HG03558 (cell line): Measurements from ENCODE around the gene STK32B.

Source experiments
- ATAC-seq: cut with Tn5 transposase; IDR thresholded peaks from one replicate; pipeline ENCODE4 v1.9.1; 2021; ENCODE audit warnings: moderate number of reproducible peaks; ENCODE audit not compliant: unreplicated experiment; ENCODE audit errors: extremely low read depth

The STK32B gene

DNA sequence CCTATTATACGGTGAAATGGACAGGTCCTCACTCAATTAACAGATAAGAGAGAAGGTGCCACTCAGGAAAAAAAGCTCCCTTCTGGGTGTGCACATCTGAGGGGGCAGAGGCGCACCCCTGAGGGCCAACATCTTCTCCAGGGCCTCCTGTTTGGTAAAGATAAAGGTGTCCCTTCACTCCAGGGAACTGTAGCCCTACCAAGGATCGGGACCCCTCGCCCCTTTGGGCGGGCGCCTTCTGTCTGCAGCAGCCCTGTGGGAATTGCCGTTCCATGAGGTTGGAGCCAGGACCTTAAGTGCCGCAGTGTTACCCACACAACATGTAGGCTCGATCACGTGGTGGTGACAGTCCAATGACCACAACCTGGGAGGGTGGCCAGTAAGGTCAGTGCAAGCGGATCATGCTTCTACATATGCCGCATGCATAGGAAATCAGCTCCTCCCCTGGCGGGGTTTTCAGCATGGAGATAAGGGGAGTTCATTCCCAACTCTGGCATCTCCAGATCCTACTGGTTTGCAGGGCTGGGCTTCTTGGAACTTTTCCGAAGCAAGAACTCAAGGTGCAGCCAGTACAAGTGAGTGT lies 403.8 kb downstream of the STK32B start:
- no peak for ATAC-seq

DNA sequence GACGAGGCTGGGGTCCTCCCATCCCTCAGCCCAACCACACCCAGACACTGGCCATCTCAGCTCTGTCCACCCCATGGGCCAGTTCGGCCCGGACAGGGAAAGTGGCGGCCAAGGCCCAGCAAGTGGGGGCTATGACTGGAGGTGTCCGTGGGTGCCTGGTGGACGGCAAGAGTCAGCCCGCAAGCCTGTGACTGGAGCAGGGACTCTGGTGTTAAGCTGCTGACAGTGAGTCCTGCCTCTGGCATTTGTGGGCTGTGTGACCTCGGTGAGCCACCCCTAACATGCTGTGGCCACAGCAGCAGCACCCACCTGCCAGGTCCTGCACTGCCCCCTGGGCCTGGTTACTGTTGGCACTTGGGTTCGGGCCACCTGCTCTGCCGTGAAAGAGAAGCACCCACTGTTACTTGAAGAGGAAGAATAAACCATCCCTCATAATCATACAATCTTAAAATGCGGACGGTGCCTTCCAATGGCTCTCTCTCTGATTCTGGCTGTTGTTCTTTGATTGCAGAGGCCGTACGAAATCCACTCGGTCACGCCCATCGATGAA lies 405.1 kb downstream of the STK32B start:
- no peak for ATAC-seq

DNA sequence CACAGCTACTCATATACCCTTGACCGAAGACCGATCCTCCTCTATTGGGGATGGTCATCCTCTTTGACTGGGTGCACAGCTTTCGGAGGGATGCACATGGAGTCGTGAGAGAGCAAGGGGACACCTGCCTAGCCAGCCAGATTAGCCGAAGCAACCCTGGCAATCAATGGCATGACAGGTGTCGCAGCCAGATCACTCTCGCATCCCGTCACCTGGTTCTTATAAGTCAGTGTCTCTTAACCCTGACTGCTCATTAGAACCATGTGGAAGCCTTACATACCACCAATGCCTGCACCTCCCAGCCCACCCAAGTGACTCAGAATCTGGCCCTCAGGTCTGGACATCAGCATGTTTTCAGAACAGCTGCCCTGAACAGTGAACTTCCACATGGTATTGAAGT lies 407.4 kb downstream of the STK32B start:
- ATAC-seq: no peak

DNA sequence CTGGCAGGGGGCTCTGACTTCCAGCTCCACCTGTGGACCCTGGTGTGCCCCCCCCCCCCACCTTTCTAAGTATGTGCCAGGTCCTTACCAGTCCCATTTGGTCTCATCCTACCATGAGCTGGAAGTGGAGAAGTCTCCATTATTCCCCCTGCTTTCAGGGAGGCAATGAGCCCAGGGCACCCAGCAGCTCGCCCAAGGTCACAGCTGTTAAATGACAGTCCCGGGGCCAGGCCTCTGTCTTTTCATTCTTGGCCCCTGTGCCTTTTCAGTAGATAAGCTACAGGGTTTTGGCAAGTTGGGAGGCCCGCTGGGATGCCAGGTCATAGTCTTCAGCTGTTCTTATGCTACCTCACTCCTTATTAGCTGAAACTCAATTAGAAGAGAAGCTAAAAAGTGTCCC lies 408.0 kb downstream of the STK32B start:
- ATAC-seq: no peak

DNA sequence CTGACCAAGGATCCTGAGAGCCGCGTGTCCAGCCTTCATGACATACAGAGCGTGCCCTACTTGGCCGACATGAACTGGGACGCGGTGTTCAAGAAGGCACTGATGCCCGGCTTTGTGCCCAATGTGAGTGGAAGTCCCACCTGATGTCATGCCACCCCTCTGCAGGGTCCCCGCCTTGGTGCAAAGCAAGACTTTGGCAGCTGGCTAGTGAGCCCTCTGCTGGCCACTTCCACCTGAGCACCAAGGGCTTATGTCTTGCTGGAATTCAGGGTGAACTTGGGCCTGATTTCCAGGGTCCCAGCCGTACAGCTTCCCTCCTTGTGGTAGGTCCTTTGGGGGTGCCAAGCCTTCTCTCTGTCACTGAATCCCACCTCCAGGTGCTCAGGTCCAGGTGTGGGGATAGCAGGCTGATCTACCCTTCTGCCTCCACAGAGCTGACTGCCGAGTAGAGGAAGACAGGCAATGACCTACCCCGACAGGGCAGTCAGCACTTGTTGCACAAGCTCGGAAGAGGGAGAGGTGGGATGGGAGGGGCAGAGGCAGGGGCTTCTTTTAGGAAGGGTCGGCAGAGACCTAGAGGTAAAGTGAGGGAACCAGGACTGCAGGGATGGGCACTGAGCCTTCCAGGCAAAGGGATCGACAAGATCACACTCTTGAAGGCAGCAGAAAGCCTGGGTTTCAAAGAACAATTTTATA lies 409.0 kb downstream of the STK32B start:
- no peak for ATAC-seq

DNA sequence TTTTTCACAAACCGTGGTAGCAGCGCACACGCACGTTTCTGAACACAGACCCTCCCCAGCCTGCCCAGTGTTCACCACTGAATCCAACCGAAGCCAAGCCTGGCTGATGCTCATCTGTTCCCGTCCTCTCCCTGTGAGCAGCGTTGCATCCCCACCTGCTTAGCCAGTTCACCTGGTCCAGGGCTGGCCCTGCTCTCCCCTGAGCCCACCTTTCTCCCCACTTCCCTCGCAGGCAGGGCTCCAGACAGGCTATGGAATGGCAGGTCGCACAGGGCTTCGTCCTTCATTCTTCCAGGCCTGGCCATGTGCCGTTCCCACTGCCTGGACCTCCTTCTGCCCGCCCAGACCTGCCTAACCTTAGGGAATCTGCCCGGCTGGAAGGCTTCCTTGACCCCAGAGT lies 410.2 kb downstream of the STK32B start:
- ATAC-seq: no peak

DNA sequence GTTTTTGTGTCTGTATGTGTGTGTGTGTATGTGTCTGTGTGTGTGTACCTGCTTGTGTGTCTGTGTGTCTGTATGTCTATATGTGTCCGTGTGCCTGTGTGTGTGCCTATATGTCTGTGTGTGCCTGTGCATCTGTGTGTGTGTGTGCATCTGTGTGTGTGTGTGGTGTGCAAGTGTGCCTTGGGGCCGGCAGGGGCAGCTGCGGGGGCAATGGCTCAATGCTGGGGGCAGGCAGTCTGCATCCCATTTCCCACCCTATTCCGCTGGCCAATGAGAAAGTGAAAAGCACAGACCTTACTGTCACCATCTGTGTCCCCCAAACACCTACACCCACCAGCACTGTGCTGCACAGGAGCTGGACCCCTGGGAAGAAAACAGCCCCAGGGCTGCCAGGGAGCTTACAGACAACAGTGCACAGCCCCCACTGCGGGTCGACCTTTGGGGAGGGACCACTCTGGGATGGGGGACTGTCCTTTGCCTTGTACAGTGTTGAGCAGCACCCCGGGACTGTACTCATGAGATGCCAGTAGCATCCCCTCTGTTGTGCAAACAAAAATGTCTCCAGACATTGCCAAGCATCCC lies 411.1 kb downstream of the STK32B start:
- no peak for ATAC-seq

DNA sequence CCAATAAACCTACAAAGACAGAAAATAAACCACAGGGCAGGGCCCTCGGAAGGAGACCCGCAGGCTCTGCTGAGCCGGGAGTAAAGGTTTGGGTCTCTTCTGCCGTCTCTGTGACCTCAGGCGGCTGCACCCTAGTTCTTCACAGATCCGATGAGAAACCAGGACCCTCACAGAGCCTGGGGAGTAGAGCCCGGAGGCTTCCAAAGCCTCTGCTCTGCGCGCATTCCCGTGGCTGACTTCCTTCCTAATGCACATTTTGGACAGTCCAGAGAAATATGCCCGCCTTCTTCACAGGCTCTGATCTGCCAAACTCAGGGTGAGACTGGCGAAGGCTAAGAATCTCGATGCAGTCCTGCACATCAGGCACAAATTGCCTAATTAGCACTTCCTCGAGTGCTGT lies 411.6 kb downstream of the STK32B start:
- no peak for ATAC-seq

DNA sequence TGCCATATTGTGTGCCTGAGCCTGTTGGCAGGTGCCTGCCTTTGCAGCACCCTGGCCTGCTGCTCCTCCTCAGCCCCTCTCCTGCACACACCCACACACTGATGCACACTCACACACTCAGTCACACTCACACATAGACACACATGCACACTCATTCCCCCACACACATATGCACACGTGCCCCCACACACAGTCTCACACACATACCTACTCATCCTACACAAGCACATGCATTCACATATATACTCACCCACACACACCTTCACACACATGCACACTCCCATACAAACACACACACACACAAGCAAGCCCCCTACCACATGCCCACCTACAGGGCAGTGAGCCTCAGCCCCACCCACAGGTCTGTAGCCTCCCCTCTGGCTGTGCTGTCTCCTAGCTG lies 412.1 kb downstream of the STK32B start:
- no peak for ATAC-seq

DNA sequence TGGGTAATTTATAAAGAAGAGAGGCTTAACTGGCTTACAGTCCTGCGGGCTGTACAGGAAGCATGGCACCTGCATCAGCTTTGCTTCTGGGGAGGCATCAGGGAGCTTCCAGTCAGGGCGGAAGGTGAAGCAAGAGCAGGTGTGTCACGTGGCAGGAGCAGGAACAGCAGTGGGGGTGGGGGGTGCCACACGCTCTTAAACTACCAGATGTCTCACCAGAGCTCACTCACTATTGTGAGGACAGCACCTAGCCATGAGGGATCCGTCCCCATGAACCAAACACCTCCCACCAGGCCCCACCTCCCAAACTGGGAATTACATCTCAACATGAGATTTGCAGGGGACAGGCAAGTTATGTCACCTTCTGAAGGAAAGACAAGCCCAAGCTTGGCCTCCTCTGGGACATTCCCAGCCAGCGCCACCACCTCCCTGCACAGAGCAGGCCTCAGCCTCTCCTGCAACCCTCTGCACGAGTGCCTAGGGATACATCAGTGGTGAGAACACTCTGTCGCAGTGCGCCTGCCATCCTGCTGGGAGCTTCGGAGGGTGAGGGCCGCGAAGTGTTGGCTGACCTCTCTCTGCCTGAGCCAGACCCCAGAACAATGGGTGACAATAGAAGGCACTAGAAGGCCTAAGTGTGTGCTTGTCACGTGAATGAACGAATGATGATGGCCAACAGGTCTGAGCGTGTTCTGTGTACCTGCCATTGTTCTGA lies 412.8 kb downstream of the STK32B start:
- no peak for ATAC-seq

DNA sequence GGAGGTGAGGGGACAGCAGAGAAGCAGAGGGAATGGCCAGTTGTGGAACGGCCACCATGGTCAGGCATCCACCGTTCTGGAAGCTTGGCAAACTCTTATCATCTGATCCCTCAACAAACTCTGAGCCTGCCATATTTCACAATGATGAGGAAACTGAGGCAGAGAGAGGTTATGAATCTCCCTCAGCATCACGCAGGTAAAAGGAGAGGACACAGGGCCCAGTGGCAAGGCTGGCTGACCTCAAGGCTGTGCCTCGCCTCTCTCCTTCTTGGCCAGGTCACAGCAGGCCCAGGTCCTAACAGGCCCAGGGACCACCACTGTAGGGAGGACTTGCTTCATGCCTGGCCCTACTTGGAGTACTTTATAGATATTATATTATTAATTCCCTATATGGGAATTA lies 414.2 kb downstream of the STK32B start:
- ATAC-seq: no peak

DNA sequence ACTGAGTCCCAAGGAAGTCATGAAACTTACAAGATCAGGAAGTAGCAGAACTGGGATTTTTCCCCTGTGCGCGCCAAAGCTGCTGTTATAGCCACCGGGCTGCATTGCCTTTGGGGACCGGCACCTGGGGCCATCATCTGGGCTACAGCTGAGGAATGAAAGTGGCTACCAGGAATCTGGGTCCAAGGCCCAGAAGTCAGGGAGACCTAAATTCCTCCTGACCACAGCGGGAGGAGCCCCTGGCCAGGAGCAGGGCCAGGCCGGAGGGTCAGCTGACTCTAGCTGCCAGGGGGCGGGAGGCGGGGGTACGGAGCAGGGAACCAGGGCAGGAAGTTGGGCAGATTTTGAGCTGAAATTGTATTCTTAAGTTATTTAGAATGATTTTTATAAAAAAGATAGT lies 414.7 kb downstream of the STK32B start:
- no peak for ATAC-seq

DNA sequence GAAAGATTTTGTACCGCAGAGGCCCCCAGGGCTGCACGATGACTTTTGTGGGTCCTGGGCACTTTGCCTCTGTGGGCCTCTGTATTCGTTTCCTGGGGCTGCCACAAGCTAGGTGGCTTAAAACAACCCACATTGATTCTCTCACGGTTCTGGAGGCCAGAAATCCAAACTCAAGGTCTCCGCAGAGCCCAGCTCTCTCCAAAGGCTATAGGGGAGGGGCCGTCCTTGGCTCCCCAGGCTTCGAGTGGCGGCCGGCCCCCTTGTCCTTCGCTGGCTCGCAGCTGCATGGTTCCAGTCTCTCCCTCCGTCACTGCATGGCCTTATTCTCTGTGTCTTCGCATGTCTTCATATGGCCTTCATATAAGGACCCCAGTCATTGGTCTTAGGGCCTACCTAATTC lies 415.8 kb downstream of the STK32B start:
- ATAC-seq: no peak

DNA sequence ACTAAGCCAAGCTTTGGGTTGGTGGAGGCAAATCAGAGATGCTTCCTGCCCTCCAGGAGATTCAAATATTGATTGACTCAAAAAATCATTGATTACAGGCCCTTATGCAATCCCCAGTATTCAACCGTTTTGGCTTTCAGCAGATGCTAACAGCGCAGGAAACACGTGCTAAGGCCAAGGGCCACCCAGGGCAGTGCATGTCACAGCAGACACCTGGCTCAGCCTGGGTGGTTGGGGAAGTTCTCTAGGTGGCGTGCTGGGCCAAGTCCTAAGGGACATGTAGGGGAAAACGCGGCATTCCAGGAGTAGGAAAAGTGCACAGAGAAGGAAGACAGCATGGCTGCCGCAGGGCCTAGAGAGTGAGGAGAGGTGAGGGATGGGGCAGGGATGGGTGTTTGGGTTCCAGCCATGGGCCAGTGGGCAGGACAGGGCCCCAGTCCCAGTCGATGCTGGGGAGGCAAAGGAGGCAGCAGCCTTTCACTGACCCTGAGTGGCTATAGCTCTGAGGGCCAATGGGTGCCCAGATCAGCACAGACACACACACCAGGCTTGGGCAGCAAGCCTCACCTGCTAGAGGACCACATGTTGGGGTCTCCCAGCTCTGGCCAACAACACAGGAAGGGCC lies 418.0 kb downstream of the STK32B start:
- ATAC-seq: no peak

DNA sequence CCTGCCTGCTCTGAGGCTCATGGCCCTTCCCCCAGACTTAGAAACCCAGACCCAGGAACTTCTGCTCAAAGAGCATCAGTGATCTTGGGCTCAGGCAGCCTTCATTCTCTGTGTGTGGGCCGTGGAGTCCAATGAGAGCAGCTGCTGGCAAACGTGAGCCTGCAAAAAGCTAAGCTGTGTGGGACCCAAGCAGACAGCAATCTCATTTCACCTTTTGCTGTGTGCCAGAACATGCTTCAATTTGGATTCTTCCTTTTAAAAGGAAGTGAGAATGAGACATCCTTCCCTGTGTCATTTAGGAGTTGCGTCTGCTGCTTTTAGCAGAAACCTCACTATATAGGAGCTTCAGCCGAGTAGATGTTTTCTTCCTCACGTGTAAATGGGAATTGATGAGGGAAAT lies 418.6 kb downstream of the STK32B start:
- no peak for ATAC-seq

DNA sequence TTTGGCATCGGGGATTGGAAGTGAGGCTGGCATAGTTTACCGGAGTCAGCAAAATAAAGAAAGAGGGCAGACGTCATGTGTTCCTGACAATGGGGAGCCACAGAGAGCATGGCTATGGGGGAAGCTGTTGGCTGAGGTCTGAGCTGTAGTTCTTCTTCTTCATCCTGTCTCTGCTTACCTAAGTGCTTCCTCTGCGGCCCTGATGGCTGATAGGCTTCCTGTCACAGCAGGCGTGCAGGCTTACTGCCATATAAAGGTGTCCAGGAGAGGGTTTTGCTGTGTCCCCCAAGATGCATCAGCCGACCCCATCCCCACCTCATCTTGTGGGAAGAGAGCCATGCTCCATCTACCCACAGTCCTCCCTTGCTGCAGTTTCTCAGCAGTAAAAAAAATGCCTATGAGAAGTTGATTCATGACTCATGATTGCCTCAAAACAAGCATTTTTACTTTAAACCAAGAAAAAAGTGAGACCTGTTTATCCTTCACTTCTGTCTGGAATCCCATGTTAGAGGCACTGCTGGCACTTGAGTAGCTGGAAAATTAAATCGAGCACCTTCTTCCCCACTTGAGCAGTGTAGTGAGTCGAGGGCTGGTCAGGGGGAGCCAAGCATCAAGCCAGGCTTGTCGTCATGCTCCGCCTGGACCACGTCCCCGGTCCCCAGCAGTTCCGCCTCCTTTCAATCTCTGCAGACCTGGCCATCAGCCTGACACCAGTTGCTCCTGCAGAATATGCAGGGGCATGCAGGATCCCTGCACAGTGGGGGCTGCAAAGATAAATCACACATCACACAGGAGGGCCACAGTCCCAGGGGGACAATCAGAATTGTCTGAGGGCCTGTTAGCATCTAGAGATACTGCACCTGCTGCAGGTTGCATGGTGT lies 419.3 kb downstream of the STK32B start:
- ATAC-seq: no peak

DNA sequence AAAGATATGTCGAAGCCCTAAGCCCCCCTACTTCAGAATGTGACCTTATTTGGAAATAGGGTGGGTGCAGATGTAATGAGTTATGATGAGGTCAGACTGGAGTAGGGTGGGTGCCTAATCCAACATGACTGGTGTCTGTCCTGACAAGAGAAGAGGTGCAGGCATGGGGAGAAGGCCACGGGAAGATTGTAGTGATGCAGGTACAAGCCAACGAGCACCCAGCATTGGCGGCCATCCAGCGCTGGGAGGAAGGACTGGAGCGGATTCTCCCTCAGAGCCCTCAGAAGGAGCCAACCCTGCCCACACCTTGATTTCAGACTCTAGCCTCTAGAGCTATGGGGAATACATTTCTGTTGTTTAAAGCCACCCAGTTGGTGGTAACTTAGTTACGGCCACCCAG lies 419.9 kb downstream of the STK32B start:
- no peak for ATAC-seq

DNA sequence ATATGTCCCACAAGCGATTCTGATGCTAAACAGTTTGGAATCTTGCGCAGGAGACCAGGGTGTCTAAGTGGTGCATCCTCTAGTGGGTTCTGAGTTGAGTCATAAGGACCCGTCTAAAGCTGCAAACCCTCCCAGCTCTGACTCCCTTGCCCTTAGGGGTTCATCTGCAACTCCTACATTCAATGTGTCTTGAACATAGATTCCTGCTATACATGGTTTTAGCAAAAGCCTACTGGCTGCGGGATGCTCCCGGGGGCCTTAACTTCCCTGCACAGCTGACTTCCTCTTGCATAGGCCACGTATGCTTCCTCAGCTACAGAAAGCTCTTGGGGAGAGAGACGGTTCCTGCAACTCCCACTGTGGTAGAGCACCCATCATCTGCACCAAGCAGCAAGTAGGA lies 420.4 kb downstream of the STK32B start:
- ATAC-seq: no peak

DNA sequence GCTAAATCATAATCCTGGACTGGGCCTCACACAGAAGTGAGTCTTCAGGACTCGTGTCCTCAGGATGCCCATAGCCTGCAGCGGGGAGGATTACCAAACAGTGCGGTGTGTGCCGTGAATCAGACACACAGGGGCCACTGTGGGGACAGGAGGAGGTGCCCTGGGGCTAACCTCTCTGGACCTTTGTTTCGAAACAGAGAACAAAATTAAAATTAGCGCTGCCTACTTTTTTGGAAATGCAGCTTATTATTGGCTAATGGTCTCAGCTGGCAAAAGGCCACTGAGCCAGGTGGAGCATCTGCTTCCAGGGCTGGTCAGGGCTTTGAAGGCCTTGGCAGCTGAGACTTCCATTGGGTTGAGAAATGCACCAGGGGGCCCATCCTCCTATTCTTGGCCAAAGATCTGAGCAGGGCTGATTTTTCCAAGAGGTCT lies 420.9 kb downstream of the STK32B start:
- no peak for ATAC-seq

DNA sequence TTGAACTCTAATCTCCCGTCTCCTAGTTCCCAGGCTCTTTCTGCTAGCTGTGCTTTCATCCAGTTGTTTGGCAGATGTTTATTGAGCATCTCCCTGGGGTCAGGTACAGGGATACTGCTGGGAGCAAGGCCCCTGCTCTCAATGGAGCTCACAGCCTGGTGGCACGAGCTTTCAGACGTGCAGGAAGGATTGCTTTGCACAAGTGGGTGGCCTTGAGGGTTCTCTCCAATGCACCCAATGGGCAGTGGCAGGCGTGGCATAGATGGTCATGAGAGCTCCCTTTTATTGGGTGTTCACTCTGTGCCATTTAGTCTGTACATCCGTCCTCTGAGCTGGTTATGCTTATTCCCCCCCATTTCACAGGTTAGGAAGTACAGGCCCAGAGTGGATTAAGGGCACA lies 421.8 kb downstream of the STK32B start:
- ATAC-seq: no peak
